Parathyroid adenoma (tissue), 2 donors: ENCODE results near the gene PPIB.

Source experiments
- H2AFZ ChIP-seq: fragments of 300-600 bp; sonication (generic); one replicate; pipeline ENCODE4 v1.7.0; 2017; ENCODE audit warnings: antibody characterized with exemption, mild to moderate bottlenecking
- H3K27ac ChIP-seq: fragments of 300-600 bp; sonication (generic); one replicate; pipeline ENCODE4 v1.7.0; 2017
- H3K27me3 ChIP-seq: fragments of 300-600 bp; sonication (generic); one replicate; pipeline ENCODE4 v1.7.0; 2017; ENCODE audit warnings: low read length; ENCODE audit not compliant: control insufficient read depth, insufficient read depth
- H3K36me3 ChIP-seq: fragments of 300-600 bp; sonication (generic); one replicate; pipeline ENCODE4 v1.7.0; 2017; ENCODE audit warnings: low read length; ENCODE audit not compliant: control insufficient read depth, insufficient read depth
- H3K4me1 ChIP-seq: fragments of 300-600 bp; sonication (generic); one replicate; pipeline ENCODE4 v1.7.0; 2017; ENCODE audit warnings: control low read depth
- H3K4me2 ChIP-seq: fragments of 300-600 bp; sonication (generic); one replicate; pipeline ENCODE4 v1.7.0; 2017; ENCODE audit warnings: low read length
- H3K4me3 ChIP-seq: fragments of 300-600 bp; sonication (generic); one replicate; pipeline ENCODE4 v1.7.0; 2017; ENCODE audit warnings: low read depth, low read length
- H3K79me2 ChIP-seq: fragments of 300-600 bp; sonication (generic); one replicate; pipeline ENCODE4 v1.7.0; 2017; ENCODE audit warnings: control low read depth
- H3K9ac ChIP-seq: fragments of 300-600 bp; sonication (generic); one replicate; pipeline ENCODE4 v1.7.0; 2017; ENCODE audit warnings: mild to moderate bottlenecking
- H3K9me3 ChIP-seq: fragments of 300-600 bp; sonication (generic); one replicate; pipeline ENCODE4 v1.7.0; 2017; ENCODE audit warnings: low read length; ENCODE audit not compliant: control insufficient read depth
- TF ChIP-seq, protein P1 (sequence below): fragments of 300-600 bp; sonication (generic); IDR thresholded peaks from one replicate; pipeline ENCODE4 v1.7.0; 2017; ENCODE audit warnings: antibody characterized with exemption, mild to moderate bottlenecking
- donor health status: primary hyperparathyroidism.

Gene PPIB

DNA sequence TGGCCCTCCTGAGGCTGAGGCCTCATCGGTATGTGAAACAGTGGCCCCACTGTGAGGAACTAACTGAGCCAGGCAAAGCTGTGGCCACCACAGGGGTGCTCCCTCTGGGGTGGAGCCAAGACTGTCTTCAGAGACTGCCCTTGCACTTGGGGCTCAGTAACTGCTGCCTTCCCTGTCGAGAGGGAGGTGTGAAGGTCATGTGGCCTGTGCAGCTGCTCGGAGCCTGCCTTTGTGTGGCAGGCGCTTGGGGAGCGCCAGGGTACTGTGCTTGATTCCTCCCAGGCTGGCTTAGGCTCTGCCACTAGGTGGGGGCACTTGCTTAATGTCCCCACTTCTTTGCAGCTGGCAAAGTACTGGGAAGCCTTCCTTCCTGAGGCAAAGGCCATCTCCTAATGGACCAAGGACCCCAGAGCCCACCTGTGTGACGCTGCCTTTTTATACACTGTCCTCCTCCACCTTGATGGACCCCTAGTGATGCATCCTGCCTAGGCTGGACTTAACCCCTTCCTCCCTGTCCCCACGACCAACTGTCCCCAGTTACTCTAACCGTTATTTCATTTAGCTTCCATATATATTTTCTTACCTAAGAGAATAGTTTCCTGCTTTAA lies 25.5 kb downstream of the PPIB start:
- no peaks in the 10 kb centered on the region for H3K27me3 ChIP-seq
- no peak overlapping the region for H2AFZ ChIP-seq
- no peak overlapping the region for H3K4me3 ChIP-seq
- no peaks in the 10 kb centered on the region for H3K4me1 ChIP-seq
- no peaks in the 10 kb centered on the region for H3K79me2 ChIP-seq
- H3K36me3 ChIP-seq = no peaks in the 10 kb centered on the region
- H3K9ac ChIP-seq = no peak overlapping the region
- H3K27ac ChIP-seq = no peak overlapping the region
- TF ChIP-seq, protein P1, sequence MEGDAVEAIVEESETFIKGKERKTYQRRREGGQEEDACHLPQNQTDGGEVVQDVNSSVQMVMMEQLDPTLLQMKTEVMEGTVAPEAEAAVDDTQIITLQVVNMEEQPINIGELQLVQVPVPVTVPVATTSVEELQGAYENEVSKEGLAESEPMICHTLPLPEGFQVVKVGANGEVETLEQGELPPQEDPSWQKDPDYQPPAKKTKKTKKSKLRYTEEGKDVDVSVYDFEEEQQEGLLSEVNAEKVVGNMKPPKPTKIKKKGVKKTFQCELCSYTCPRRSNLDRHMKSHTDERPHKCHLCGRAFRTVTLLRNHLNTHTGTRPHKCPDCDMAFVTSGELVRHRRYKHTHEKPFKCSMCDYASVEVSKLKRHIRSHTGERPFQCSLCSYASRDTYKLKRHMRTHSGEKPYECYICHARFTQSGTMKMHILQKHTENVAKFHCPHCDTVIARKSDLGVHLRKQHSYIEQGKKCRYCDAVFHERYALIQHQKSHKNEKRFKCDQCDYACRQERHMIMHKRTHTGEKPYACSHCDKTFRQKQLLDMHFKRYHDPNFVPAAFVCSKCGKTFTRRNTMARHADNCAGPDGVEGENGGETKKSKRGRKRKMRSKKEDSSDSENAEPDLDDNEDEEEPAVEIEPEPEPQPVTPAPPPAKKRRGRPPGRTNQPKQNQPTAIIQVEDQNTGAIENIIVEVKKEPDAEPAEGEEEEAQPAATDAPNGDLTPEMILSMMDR = no peak
- no peaks in the 10 kb centered on the region for H3K9me3 ChIP-seq
- no peak overlapping the region for H3K4me2 ChIP-seq

DNA sequence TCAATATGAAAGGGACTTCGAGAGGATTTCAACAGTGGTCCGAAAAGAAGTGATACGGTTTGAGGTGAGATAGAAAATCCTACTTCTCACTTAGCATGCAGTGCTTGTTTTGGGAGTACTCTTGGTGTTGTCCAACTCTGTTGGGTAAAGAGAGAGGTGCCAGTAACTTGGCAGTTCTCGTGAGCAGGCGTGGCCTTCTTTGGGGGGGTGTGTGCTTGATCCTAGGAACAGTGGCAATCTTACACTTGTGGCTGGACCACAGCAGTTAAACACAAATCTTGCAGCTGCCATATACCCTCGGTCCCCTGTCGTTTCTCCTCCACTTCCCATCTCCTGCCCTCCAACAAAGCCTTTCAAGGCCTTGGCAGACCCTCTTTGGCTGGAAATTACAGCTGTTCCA lies 26.5 kb downstream of the PPIB start:
- Histone ChIP-seq H3K27ac (no peak overlapping the region), H3K27me3 (no peaks in the 10 kb centered on the region), H3K4me1 (no peaks in the 10 kb centered on the region), H3K79me2 (no peaks in the 10 kb centered on the region), H3K9me3 (no peaks in the 10 kb centered on the region), H3K4me2 (no peak overlapping the region), H2AFZ (no peak overlapping the region), H3K9ac (no peak overlapping the region), H3K36me3 (no peaks in the 10 kb centered on the region), H3K4me3 (no peak overlapping the region)
- TF ChIP-seq, protein P1 = no peak

DNA sequence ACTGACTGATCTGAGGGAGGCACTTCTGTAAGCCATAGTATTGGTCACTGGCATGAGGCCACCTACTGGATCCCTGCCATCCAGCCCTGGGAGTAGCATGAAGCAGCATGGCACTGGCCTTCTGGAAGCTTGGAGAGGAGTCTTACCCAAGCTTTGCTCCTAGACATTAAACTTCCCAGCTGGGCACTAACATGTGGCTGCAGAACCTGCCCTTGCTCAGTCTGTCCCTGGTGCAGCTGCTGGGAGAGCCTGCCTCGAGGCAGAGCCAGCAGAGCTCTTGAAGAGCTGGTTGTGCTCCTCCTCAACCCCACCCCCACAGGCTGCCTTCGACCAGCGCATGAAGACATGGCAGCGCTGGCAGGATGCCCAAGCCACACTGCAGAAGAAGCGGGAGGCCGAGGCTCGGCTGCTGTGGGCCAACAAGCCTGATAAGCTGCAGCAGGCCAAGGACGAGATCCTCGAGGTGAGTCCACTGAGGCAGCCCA lies 28.4 kb downstream of the PPIB start:
- Histone ChIP-seq H3K4me1 (no peaks in the 10 kb centered on the region), H3K27ac (no peak overlapping the region), H3K9ac (no peak overlapping the region)

DNA sequence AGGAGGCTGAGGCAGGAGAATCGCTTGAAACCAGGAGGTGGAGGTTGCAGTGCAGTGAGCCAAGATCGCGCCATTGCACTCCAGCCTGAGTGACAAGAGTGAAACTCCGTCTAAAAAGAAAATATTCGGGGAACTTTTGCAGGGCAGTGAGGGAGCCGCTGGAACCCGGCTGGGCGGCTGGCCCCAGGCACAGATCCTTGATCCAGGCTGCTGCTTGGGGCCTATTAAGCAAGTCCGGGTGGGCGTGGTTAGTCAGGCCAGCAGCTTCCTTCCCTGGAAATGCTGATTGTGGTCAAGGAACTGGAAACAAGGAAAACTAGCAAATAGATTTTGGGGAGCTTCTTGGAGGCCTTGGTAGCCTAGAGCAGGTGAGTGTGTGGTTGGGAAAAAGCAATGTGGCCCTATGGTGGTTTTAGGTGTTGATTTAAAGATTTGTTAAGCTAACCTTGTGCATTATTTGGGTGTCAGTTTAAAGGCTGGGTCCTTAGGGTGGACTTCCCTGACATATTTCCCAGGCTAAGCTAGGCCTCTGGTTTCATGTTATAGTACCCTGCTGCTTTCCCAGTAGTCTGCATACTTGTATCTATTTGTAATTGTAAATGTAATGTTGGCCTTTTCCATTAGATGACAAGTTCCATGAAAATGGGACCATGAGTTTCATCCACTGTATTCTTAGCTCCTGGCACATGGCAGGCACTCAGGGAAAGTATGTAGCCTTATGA lies 29.0 kb downstream of the PPIB start:
- H3K4me1 ChIP-seq = no peaks in the 10 kb centered on the region
- TF ChIP-seq, protein P1 = no peak
- no peak overlapping the region for H3K9ac ChIP-seq
- H3K27me3 ChIP-seq = no peaks in the 10 kb centered on the region
- H2AFZ ChIP-seq = no peak overlapping the region
- H3K79me2 ChIP-seq = no peaks in the 10 kb centered on the region
- no peaks in the 10 kb centered on the region for H3K36me3 ChIP-seq
- H3K27ac ChIP-seq = no peak overlapping the region
- no peak overlapping the region for H3K4me3 ChIP-seq
- no peaks in the 10 kb centered on the region for H3K9me3 ChIP-seq
- no peak overlapping the region for H3K4me2 ChIP-seq

More for the DNA sequence above, 28.4 kb downstream of the PPIB start:
- Histone ChIP-seq H3K27me3 (no peaks in the 10 kb centered on the region), H2AFZ (no peak overlapping the region), H3K9me3 (no peaks in the 10 kb centered on the region), H3K79me2 (no peaks in the 10 kb centered on the region), H3K36me3 (no peaks in the 10 kb centered on the region), H3K4me3 (no peak overlapping the region), H3K4me2 (no peak overlapping the region)
- TF ChIP-seq, protein P1 = no peak
